K562 treated with DMSO at 1 percent for 4 hours (cell line): ENCODE data around the gene SVOPL. TPM values are rescaled to one million over a fixed set of nuclear protein-coding genes. Genes with fewer than 3 reads are reported as not detected.

Source experiments
- total RNA-seq: library from RNA; unstranded; fragments of 300-600 nt; gene quantifications from 2 replicates; pipeline ENCODE4 v1.2.3, GENCODE V29; 2022; ENCODE audit not compliant: insufficient read depth

Gene SVOPL, protein sequence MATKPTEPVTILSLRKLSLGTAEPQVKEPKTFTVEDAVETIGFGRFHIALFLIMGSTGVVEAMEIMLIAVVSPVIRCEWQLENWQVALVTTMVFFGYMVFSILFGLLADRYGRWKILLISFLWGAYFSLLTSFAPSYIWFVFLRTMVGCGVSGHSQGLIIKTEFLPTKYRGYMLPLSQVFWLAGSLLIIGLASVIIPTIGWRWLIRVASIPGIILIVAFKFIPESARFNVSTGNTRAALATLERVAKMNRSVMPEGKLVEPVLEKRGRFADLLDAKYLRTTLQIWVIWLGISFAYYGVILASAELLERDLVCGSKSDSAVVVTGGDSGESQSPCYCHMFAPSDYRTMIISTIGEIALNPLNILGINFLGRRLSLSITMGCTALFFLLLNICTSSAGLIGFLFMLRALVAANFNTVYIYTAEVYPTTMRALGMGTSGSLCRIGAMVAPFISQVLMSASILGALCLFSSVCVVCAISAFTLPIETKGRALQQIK
- total RNA-seq = not detected in 2 replicates

DNA sequence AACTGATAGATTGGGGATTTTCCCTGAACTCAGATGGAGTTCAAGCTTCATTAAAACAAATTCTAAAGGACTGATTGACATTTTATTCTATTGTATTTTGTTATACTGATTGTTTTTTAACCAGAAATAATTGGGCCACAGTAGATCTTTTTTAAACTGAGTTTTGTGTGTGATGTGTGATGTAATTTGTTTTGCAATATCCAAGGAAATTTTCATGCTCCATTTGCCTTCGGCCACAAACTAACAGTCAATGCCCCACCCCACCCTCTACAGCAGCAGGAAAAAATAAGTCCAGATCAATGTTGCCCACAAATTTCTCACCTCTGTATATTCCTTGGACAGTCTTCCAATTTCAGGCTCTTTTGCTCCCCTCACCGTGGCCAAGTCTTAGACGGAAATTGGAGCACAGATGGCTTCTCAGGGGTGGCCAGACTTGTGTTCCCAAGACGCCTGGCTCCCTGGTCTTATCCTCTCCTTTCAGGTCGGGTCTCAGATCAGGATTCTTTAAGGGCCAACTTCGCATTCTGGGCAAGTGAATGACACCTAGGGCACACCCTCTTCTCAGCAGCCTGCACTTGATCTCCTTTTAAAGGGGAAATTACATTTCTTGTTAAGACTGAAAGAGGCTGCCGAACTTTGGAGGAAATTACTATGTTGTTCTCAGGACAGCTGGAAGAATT lies at the start of gene SVOPL:
TSS of gene SVOPL (minus strand) at position 506 of the 680 bp plus-strand sequence. CDS start 22,317 bp downstream, outside the sequence.

Other genes starting within 250 kb of the SVOPL start
- gene TRIM24, start 241.1 kb downstream of the SVOPL start, total RNA-seq = 25.1 and 30.1 TPM in 2 replicates
- not detected in 2 replicates for gene TMEM213, start 96.6 kb upstream of the SVOPL start, total RNA-seq
- not detected in 2 replicates for gene ATP6V0A4, start 96.8 kb upstream of the SVOPL start, total RNA-seq